GM18517 (cell line): ENCODE results near the gene ITGA6.
"Not testable (repeated sequence)": the region's sequence is repeated elsewhere in the genome, so short reads cannot be mapped to it uniquely, and the experiment has no call there.

Source experiments
- ATAC-seq: cut with Tn5 transposase; IDR thresholded peaks from one replicate; pipeline ENCODE4 v1.9.1; 2021; ENCODE audit warnings: mild to moderate bottlenecking, moderate library complexity; ENCODE audit not compliant: unreplicated experiment

ITGA6 gene

GRCh38 chr2:172512810-172513523 is 85.6 kb downstream of the ITGA6 start:
- ATAC-seq = no peak

- ATAC-seq = no peak
Measured at GRCh38 chr2:172513524-172513900, 86.1 kb downstream of the ITGA6 start.

GRCh38 chr2:172513935-172514586 is 86.7 kb downstream of the ITGA6 start:
- no peak for ATAC-seq

- ATAC-seq = no peak
Measured at GRCh38 chr2:172516299-172516698, 88.9 kb downstream of the ITGA6 start.

DNA sequence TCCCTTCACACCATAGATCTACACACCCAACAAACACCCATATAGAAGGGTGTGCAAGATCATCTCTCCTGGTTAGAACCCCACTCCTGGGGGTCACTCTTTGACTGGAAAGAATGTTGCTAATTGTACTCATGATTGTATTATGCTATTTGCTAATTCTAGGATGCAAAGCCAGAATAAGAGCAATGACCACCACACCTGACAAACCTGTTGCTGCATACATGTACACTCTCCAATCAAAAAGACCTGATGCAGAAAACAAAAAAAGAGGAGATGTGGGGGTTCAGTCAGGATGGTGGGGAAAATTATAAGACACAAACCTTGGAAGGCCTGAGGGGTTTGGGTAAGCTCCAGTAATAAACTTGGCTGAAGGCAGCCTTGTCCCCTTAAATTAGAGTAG is 91.6 kb downstream of the ITGA6 start:
- ATAC-seq = no peak

GRCh38 chr2:172525601-172526000 is 98.2 kb downstream of the ITGA6 start:
- ATAC-seq = no peak

- no peak for ATAC-seq
Measured at GRCh38 chr2:172531309-172531708, 103.9 kb downstream of the ITGA6 start.

DNA sequence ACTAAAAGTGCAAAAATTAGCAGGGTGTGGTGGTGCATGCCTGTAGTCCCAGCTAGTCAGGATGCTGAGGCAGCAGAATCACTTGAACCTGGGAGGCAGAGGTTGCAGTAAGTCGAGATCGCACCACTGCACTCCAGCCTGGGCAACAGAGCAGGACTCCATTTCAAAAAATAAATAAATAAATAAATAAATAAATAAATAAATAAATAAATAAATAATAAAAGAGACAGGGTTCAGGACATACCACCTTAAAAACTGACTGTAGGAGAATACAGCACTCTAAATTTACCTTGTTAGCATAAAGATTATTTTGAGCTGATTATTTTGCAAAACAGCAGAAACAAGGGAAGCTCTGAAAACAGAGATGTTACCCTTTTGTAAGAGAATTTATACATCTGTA is 105.1 kb downstream of the ITGA6 start:
- not testable (repeated sequence) for ATAC-seq

DNA sequence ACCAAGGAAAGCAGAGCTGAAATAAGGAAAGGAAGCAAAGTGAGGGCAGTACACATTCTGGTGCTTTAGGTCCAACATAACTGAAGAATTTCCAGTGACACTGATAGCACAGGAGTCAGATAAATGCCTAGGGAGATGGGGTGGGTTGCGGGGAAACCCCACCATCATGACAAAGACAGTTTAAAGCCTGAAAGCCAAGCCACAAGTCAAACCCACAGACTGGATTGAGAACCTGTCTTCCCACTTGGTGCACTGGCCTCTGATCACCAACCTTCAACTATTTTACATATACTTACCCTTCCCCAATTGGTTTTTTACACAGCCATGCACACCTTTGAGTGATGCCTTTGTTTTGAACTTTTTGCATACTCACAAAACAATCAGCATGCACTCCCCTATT is 106.3 kb downstream of the ITGA6 start:
- ATAC-seq = no peak

DNA sequence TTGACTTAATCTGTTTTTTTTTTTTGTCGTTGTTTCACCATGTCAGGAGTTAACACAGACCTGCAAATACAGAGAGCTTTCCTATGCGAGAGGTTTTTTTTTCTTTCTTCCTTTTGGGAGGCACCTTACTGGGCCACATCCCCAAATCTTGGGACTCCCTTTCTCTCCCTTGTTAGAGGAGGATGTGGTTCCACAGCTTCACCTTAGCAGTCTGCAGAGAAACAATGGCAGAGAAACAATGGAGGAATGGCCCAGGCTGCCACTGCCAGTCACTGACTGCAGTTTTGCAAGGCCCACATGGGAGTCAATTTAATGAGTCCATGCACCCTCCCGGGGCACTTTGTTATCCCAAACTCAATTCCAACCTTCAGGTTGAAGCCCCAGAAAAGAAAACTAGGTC is 107.7 kb downstream of the ITGA6 start:
- no peak for ATAC-seq

DNA sequence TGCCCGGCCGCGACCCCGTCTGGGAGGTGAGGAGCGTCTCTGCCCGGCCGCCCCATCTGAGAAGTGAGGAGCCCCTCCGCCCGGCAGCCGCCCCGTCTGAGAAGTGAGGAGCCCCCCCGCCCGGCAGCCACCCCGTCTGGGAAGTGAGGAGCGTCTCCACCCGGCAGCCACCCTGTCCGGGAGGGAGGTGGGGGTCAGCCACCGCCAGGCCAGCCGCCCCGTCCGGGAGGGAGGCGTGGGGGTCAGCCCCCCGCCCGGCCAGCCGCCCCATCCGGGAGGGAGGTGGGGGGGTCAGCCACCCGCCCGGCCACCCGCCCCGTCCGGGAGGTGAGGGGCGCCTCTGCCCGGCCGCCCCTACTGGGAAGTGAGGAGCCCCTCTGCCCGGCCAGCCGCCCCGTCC is 110.5 kb downstream of the ITGA6 start:
- ATAC-seq = not testable (repeated sequence)

GRCh38 chr2:172539767-172540166 is 112.4 kb downstream of the ITGA6 start:
- no peak for ATAC-seq

DNA sequence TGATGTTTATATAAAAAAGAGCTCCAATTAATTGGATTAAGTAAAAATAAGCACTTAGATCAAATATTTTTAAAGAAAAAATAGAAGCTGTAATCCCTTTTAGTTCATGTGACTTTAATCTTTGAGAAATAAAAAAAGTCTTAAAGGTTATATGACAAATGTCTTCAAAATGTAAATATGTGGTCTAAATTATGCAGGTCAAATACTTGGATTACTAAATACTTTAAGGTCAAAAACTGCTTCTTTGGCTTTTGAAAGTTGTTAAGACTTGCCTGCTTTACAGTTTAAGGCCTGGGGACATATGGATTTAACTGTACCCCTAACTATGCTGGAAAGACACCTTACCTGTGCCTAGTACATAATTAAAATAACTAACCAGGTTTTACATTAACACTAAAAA is 113.0 kb downstream of the ITGA6 start:
- no peak for ATAC-seq

DNA sequence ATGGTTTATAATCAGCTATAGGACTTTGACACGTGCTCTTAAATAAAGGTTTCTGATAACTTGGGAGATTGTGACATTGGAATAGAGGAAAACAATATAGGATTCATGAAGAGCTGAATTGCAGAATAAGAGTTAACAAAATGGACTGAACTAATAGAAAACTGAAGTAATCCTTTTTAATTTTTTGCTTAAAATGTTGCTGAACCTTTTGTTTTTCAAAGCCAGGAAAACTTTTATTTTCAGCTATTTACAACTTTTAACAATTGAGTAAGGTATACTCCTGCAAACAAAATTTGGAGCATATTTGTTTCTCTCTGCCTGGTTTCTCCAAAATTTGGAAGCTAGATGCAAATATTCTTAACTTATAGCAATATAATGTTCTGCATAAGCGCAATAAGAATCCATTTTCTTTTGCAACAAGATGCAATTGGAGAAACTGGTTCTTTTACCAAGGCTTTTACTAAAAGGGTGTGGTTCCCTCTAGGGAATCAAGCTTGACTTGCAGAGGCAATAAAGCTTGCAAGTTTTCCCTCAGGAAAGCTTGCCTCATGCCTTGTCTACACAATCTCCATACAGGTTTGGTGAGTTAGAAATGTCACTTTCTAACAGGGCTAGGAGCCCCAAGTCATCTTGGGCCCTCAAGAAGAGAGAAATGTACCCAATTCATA is 118.2 kb downstream of the ITGA6 start:
- no peak for ATAC-seq

DNA sequence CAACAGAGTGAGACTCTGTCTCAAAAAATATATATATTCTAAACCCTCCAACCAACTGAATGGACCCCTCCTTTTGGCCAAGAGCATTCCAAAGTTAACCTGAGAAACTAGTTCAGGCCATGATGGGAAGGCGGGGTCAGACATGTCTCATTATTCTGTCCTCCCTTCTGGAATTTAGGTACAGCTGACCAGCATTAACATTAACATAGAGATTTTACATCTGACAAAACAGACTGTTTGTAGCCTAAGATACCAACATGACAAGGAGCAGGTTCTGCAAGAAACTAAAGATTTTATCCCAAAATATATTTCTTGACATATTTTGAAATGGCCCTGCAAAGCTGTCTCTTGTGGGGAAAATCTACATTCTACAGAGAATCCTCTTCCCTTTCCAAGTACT is 121.7 kb downstream of the ITGA6 start:
- no peak for ATAC-seq

DNA sequence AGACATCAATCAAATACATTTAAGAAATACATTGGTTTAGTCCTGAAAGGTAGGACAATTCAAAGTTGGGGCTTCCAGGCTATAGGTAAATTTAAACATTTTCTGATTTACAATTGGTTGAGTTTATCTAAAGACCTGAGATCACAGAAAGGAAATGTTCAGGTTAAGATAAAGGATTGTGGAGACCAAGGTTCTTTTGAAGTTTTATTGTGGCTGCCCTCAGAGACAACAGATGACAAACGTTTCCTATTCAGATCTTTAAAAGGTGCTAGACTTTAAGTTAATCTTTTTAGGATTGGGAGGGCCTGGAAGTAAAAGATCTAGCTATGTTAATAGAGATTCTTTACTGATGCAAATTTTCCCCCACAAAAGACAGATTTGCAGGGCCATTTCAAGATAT is 122.4 kb downstream of the ITGA6 start:
- not testable (repeated sequence) for ATAC-seq

GRCh38 chr2:172550419-172550818 is 123.0 kb downstream of the ITGA6 start:
- no peak for ATAC-seq

- no peak for ATAC-seq
Measured at GRCh38 chr2:172551271-172551670, 123.9 kb downstream of the ITGA6 start.

DNA sequence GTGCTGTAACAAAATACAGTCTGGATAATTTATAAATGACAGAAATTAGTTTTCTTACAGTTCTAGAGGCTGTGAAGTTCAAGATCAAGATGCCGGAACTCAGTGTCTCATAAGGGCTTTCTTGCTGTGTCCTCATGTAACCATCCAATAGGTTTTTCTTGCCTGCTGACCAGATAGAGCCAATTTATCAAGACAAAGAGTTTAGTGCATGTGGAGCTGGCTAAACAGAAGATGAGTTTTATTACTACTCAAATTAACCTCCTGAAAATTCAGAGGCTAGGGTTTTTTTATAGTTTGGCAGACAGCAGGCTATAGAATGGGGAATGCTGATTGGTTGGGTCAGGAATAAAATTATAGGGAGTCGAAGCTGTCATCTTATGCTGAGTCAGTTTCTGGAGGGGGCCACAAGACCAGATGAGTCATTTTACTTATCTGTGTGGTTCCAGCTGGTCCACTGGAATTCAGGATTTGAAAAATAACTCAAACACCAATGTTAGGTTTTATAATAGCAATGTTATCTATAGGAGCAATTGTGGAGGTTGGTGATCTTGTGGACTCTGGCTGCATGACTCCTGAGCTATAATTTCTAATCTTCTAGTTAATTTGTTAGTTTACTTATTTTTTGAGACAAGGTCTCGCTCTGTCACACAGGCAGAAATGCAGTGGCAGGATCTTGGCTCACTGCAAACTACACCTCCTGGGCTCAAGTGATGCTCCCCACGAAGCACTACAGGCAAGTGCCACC is 125.3 kb downstream of the ITGA6 start:
- no peak for ATAC-seq

DNA sequence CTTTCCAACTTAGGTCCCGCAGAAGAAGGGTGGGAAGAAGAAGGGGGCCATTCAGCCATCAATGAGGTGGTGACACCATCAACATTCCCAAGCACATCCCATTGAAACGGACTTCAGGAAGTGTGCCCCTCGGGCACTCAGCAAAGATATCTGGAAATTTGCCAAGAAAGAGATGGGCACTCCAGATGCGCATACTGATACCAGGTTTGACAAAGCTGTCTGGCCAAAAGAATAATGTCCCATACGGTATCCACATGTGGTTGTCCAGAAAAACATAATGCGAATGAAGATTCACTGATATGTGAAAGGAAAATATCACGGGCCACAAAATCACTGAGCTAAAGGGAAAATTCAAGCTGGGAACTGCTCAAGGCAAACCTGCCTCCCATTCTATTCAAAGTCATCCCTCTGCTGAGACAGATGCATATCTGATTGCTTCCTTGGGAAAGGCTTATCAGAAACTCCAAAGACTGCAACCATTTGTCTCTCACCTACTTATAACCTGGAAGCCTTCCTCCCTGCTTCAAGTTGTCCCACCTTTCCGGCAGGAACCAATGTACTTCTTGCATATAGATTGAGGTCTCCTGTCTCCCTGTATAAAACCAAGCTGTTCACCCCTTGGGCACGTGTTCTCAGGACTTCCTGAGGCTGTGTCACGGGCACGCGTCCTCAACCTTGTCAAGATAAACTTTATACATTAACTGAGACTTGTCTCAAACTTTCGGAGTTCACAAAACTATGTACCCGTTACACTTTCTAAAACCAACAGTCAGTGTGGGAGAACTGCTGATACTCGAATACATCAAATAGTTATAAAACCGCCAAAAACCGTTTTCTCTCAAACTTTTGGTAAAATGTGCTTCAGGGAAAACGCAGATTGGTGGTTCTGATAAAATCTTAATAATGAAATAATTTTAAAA is 127.2 kb downstream of the ITGA6 start:
- ATAC-seq = no peak

- peak; percentile 4 for ATAC-seq
Measured at GRCh38 chr2:172555272-172555521, 127.8 kb downstream of the ITGA6 start.
